CD4-positive, CD25-positive, alpha-beta regulatory T cell (primary cell): ENCODE results near the gene FOXD4L3. TPM values are rescaled to one million over a fixed set of nuclear protein-coding genes. Genes with fewer than 3 reads are reported as not detected.
"Not testable (repeated sequence)": the region's sequence is repeated elsewhere in the genome, so short reads cannot be mapped to it uniquely, and the experiment has no call there.

ENCODE experiments used
- ATAC-seq, 2 donors: fragments of 150-1000 bp; cut with Tn5 transposase; one replicate each; pipeline ENCODE4 v1.10.0; 2021; ENCODE audit warnings: low read depth in 2 of 2, moderate number of reproducible peaks in 2 of 2, moderate library complexity in 1 of 2
- DNase-seq, 3 donors: peaks; one replicate each; pipeline versions ENCODE4 v3.0.0 to v3.0.0-alpha.2; 2012 to 2022; ENCODE audit warnings: mixed read lengths in 1 of 3
- H3K27ac ChIP-seq: one replicate; pipeline ENCODE4 v1.7.0; 2013; ENCODE audit warnings: mild to moderate bottlenecking, low read length; ENCODE audit not compliant: insufficient read depth, poor library complexity, severe bottlenecking
- H3K27me3 ChIP-seq: one replicate; pipeline ENCODE4 v1.7.0; 2013; ENCODE audit warnings: low read length; ENCODE audit not compliant: control insufficient read depth, insufficient read depth
- H3K36me3 ChIP-seq: one replicate; pipeline ENCODE4 v1.7.0; 2013; ENCODE audit warnings: mild to moderate bottlenecking, low read length, moderate library complexity; ENCODE audit not compliant: control insufficient read depth, insufficient read depth
- H3K4me1 ChIP-seq: 2 replicates; pipeline ENCODE4 v1.7.0; 2013; ENCODE audit warnings: mild to moderate bottlenecking, low read length; ENCODE audit not compliant: insufficient read depth, control insufficient read depth, poor library complexity, severe bottlenecking
- H3K4me3 ChIP-seq: one replicate; pipeline ENCODE4 v1.7.0; 2013; ENCODE audit warnings: low read depth, mild to moderate bottlenecking, low read length, moderate library complexity
- H3K9me3 ChIP-seq, 2 experiments: 1 replicate in 1 of 2; 2 replicates in 1 of 2; pipeline ENCODE4 v1.7.0; 2013; ENCODE audit warnings: low read length in 2 of 2, mild to moderate bottlenecking in 1 of 2, moderate library complexity in 1 of 2; ENCODE audit not compliant: control insufficient read depth in 2 of 2
- H3K27ac Mint-ChIP-seq, 3 donors: one replicate each; pipeline ENCODE4 v1.8.0; 2020 to 2022; ENCODE audit warnings: mild to moderate bottlenecking in 3 of 3, mixed read lengths in 3 of 3, moderate library complexity in 2 of 3
- H3K27me3 Mint-ChIP-seq: one replicate; pipeline ENCODE4 v1.8.0; 2022; ENCODE audit warnings: mild to moderate bottlenecking, mixed read lengths
- H3K36me3 Mint-ChIP-seq: one replicate; pipeline ENCODE4 v1.8.0; 2020; ENCODE audit warnings: mixed read lengths
- H3K4me1 Mint-ChIP-seq, 4 donors: one replicate each; pipeline ENCODE4 v1.8.0; 2020 to 2022; ENCODE audit warnings: mixed read lengths in 4 of 4, mild to moderate bottlenecking in 1 of 4
- H3K4me3 Mint-ChIP-seq, 4 donors: one replicate each; pipeline ENCODE4 v1.8.0; 2020 to 2022; ENCODE audit warnings: mild to moderate bottlenecking in 4 of 4, mixed read lengths in 4 of 4, moderate library complexity in 3 of 4
- H3K9me3 Mint-ChIP-seq, 7 donors: one replicate each; pipeline ENCODE4 v1.8.0; 2020 to 2022; ENCODE audit warnings: mixed read lengths in 7 of 7, mild to moderate bottlenecking in 3 of 7, moderate library complexity in 2 of 7
- polyA plus RNA-seq, 4 donors: library from polyadenylated mRNA; unstranded; fragments of 300-500 nt; fragmentation: Illumina TruSeq; gene quantifications; one replicate each; pipeline ENCODE4 v1.2.3, GENCODE V29; 2021
- total RNA-seq: library from RNA; stranded (reverse); gene quantifications from one replicate; pipeline ENCODE4 v1.2.3, GENCODE V29; 2022

FOXD4L3 gene
- total and polyA plus RNA-seq, 5 donors from 2014 or later = 0.33 TPM; not detected in 4

- not testable (repeated sequence) for H3K36me3 ChIP-seq, H3K36me3 Mint-ChIP-seq, H3K4me3 ChIP-seq, H3K27me3 ChIP-seq, H3K27me3 Mint-ChIP-seq, H3K9me3 ChIP-seq, H3K27ac Mint-ChIP-seq, H3K27ac ChIP-seq, DNase-seq, H3K4me3 Mint-ChIP-seq, ATAC-seq, H3K4me1 ChIP-seq, H3K9me3 Mint-ChIP-seq, H3K4me1 Mint-ChIP-seq
Observed at GRCh38 chr9:68335935-68336334, 33.3 kb downstream of the FOXD4L3 start.

- H3K4me3 ChIP-seq, H3K36me3 Mint-ChIP-seq, H3K9me3 Mint-ChIP-seq, H3K36me3 ChIP-seq, H3K27me3 ChIP-seq, H3K9me3 ChIP-seq, H3K4me3 Mint-ChIP-seq, H3K27ac Mint-ChIP-seq, H3K27ac ChIP-seq, DNase-seq, H3K27me3 Mint-ChIP-seq, H3K4me1 ChIP-seq, H3K4me1 Mint-ChIP-seq, ATAC-seq: not testable (repeated sequence)
Observed at GRCh38 chr9:68336639-68337339, 34.1 kb downstream of the FOXD4L3 start.

- not testable (repeated sequence) for H3K4me3 Mint-ChIP-seq, H3K36me3 Mint-ChIP-seq, H3K4me1 Mint-ChIP-seq, DNase-seq, H3K4me1 ChIP-seq, H3K27ac Mint-ChIP-seq, H3K27ac ChIP-seq, H3K9me3 ChIP-seq, H3K36me3 ChIP-seq, H3K4me3 ChIP-seq, H3K27me3 ChIP-seq, H3K27me3 Mint-ChIP-seq, ATAC-seq, H3K9me3 Mint-ChIP-seq
Observed at GRCh38 chr9:68338000-68338399, 35.3 kb downstream of the FOXD4L3 start.

GRCh38 chr9:68342265-68343025 is 39.8 kb downstream of the FOXD4L3 start:
- not testable (repeated sequence) for DNase-seq

GRCh38 chr9:68343242-68343641 is 40.6 kb downstream of the FOXD4L3 start:
- H3K36me3 ChIP-seq, H3K27ac Mint-ChIP-seq, H3K4me1 Mint-ChIP-seq, H3K9me3 Mint-ChIP-seq, H3K4me1 ChIP-seq, H3K4me3 Mint-ChIP-seq, ATAC-seq, H3K9me3 ChIP-seq, H3K36me3 Mint-ChIP-seq, DNase-seq, H3K27me3 ChIP-seq, H3K27ac ChIP-seq, H3K4me3 ChIP-seq: not testable (repeated sequence)
- H3K27me3 Mint-ChIP-seq = peaks cover 13% of the 10 kb centered on the region

More at GRCh38 chr9:68342265-68343025, 39.8 kb downstream of the FOXD4L3 start:
- not testable (repeated sequence) for H3K4me3 ChIP-seq, H3K36me3 ChIP-seq, H3K27me3 ChIP-seq, H3K9me3 Mint-ChIP-seq, H3K4me3 Mint-ChIP-seq, H3K27ac ChIP-seq, H3K27ac Mint-ChIP-seq, H3K36me3 Mint-ChIP-seq, H3K9me3 ChIP-seq, H3K4me1 ChIP-seq, H3K4me1 Mint-ChIP-seq
- peaks cover 13% of the 10 kb centered on the region for H3K27me3 Mint-ChIP-seq
- peak; percentile 85 for ATAC-seq

- H3K9me3 ChIP-seq, H3K27ac Mint-ChIP-seq, H3K36me3 ChIP-seq, H3K27ac ChIP-seq, H3K4me3 Mint-ChIP-seq, H3K4me3 ChIP-seq, H3K9me3 Mint-ChIP-seq, H3K36me3 Mint-ChIP-seq, DNase-seq, H3K4me1 ChIP-seq, H3K4me1 Mint-ChIP-seq, ATAC-seq, H3K27me3 ChIP-seq: not testable (repeated sequence)
- H3K27me3 Mint-ChIP-seq = peaks cover 17% of the 10 kb centered on the region
Observed at GRCh38 chr9:68343992-68344391, 41.3 kb downstream of the FOXD4L3 start.

- H3K4me1 ChIP-seq, H3K9me3 ChIP-seq, ATAC-seq, H3K36me3 ChIP-seq, H3K4me3 Mint-ChIP-seq, H3K9me3 Mint-ChIP-seq, H3K27me3 ChIP-seq, H3K27ac Mint-ChIP-seq, H3K36me3 Mint-ChIP-seq, H3K4me3 ChIP-seq, H3K27ac ChIP-seq, H3K4me1 Mint-ChIP-seq, DNase-seq: not testable (repeated sequence)
- H3K27me3 Mint-ChIP-seq = peaks cover 27% of the 10 kb centered on the region
Observed at GRCh38 chr9:68351689-68352088, 49.0 kb downstream of the FOXD4L3 start.
